K562 (cell line): ENCODE results near the gene FARP2.

Source experiments
- BRCA1 ChIP-seq, 2 experiments: fragments of 450-650 bp in 1 of 2; sonication (generic) in 1 of 2; formaldehyde crosslinking in 1 of 2; IDR thresholded peaks; 2 replicates each; pipeline versions ENCODE4 v1.5.0 to v1.6.1; 2017 to 2020; ENCODE audit warnings: mild to moderate bottlenecking in 1 of 2, missing genetic modification reagents in 1 of 2
- COPS2 ChIP-seq: fragments of 450-650 bp; conservative IDR thresholded peaks from 2 replicates; pipeline ENCODE4 v1.6.1; 2016; ENCODE audit warnings: mild to moderate bottlenecking, moderate library complexity
- FOXM1 ChIP-seq, 2 experiments: fragments of 450-650 bp in 1 of 2; sonication (generic) in 1 of 2; formaldehyde crosslinking in 1 of 2; IDR thresholded peaks; 2 replicates each; pipeline versions ENCODE4 v1.6.1 to v1.9.0; 2017 to 2022; ENCODE audit warnings: low read depth in 2 of 2, mild to moderate bottlenecking in 2 of 2, missing genetic modification reagents in 1 of 2, moderate library complexity in 1 of 2
- KAT2B ChIP-seq: IDR thresholded peaks from one replicate; pipeline ENCODE4 v1.6.1; 2012; ENCODE audit warnings: low read depth, mild to moderate bottlenecking, control low read depth, inconsistent platforms, low read length, moderate library complexity
- PCBP2 ChIP-seq: fragments of 200-400 bp; formaldehyde crosslinking; IDR thresholded peaks from 2 replicates; pipeline ENCODE4 v1.6.1; 2018; ENCODE audit warnings: low read length, low read depth, mild to moderate bottlenecking, moderate library complexity; ENCODE audit not compliant: poor library complexity, severe bottlenecking
- POLR2AphosphoS5 ChIP-seq: IDR thresholded peaks from 2 replicates; pipeline ENCODE4 v1.6.1; 2011; ENCODE audit warnings: mild to moderate bottlenecking, low read depth, low read length, moderate library complexity; ENCODE audit not compliant: control insufficient read depth, insufficient read depth
- TAF1 ChIP-seq: IDR thresholded peaks from 2 replicates; pipeline ENCODE4 v1.6.1; 2011; ENCODE audit warnings: mild to moderate bottlenecking, low read length, moderate library complexity; ENCODE audit not compliant: insufficient read depth, control insufficient read depth, severe bottlenecking; ENCODE audit errors: extremely low read depth
- ZNF274 ChIP-seq: IDR thresholded peaks from 2 replicates; pipeline ENCODE4 v1.6.1; 2011; ENCODE audit warnings: low read depth, mild to moderate bottlenecking, low read length, moderate library complexity, borderline replicate concordance
- TF ChIP-seq, protein P1 (sequence below), 3 experiments: IDR thresholded peaks in 2 of 3; conservative IDR thresholded peaks in 1 of 3; 2 replicates each; pipeline ENCODE4 v1.5.1; 2011 to 2012; ENCODE audit warnings: low read length in 3 of 3, mild to moderate bottlenecking in 3 of 3, control low read depth in 2 of 3, improper control_type of control experiment in 1 of 3, inconsistent platforms in 1 of 3, low read depth in 1 of 3, mixed read lengths in 1 of 3, moderate library complexity in 1 of 3; ENCODE audit not compliant: insufficient read depth in 2 of 3
- TF ChIP-seq, protein P2 (sequence below): sonication (generic); formaldehyde crosslinking; IDR thresholded peaks from 2 replicates; pipeline ENCODE4 v1.8.1; 2023; ENCODE audit warnings: mild to moderate bottlenecking, missing genetic modification reagents

DNA sequence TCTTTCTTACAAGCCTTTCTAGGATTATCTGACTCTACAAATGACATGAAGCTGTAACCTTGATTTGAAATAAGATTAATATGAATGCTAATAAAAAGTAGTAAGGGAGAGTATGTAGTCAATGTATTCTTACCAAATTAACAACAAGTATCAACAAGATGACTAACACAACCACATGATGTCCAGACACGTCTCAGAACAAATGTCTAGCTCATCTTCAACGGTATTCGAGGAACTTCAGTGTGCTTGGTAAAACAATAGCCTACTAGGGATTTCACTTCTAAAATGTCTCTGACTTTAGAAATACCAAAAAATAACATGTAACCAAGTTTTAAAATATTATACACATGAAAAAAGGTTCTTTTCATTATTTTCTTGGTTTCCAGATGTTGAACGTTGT is 44.0 kb upstream of the FARP2 start:
- TF ChIP-seq PCBP2 (no peak), BRCA1 (IDR thresholded peaks at IDR 0.05) (no peak), BRCA1 (CRISPR knock-in tag; IDR thresholded peaks at IDR 0.05) (no peak), TAF1 (no peak), KAT2B (no peak), COPS2 (no peak), POLR2AphosphoS5 (no peak), ZNF274 (no peak), FOXM1 (IDR thresholded peaks at IDR 0.05; ENCODE audit: low read depth) (no peak), FOXM1 (CRISPR knock-in tag; IDR thresholded peaks at IDR 0.05; ENCODE audit: low read depth) (no peak)
- TF ChIP-seq, protein P1, sequence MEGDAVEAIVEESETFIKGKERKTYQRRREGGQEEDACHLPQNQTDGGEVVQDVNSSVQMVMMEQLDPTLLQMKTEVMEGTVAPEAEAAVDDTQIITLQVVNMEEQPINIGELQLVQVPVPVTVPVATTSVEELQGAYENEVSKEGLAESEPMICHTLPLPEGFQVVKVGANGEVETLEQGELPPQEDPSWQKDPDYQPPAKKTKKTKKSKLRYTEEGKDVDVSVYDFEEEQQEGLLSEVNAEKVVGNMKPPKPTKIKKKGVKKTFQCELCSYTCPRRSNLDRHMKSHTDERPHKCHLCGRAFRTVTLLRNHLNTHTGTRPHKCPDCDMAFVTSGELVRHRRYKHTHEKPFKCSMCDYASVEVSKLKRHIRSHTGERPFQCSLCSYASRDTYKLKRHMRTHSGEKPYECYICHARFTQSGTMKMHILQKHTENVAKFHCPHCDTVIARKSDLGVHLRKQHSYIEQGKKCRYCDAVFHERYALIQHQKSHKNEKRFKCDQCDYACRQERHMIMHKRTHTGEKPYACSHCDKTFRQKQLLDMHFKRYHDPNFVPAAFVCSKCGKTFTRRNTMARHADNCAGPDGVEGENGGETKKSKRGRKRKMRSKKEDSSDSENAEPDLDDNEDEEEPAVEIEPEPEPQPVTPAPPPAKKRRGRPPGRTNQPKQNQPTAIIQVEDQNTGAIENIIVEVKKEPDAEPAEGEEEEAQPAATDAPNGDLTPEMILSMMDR (IDR thresholded peaks at IDR 0.05 in 2 of 3, conservative IDR thresholded peaks at IDR 0.05 in 1 of 3; ENCODE audit: insufficient read depth in 2 of 3, low read depth in 1 of 3, low read length in 3 of 3), result no peak
- TF ChIP-seq, protein P2, sequence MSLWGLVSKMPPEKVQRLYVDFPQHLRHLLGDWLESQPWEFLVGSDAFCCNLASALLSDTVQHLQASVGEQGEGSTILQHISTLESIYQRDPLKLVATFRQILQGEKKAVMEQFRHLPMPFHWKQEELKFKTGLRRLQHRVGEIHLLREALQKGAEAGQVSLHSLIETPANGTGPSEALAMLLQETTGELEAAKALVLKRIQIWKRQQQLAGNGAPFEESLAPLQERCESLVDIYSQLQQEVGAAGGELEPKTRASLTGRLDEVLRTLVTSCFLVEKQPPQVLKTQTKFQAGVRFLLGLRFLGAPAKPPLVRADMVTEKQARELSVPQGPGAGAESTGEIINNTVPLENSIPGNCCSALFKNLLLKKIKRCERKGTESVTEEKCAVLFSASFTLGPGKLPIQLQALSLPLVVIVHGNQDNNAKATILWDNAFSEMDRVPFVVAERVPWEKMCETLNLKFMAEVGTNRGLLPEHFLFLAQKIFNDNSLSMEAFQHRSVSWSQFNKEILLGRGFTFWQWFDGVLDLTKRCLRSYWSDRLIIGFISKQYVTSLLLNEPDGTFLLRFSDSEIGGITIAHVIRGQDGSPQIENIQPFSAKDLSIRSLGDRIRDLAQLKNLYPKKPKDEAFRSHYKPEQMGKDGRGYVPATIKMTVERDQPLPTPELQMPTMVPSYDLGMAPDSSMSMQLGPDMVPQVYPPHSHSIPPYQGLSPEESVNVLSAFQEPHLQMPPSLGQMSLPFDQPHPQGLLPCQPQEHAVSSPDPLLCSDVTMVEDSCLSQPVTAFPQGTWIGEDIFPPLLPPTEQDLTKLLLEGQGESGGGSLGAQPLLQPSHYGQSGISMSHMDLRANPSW, result no peak
